Spleen (tissue), 11 donors: ENCODE measurements around the gene NFIC. TPM values are rescaled to one million over a fixed set of nuclear protein-coding genes. Genes with fewer than 3 reads are reported as not detected.

Experiments
- DNase-seq: peaks from one replicate; pipeline ENCODE4 v3.0.0-alpha.2; 2020
- H3K27ac ChIP-seq, 8 donors: fragments of 200-600 bp; sonication (generic) in 7 of 8; 1 replicate in 4 of 8; 2 replicates in 4 of 8; pipeline versions ENCODE4 v1.5.0 to v1.8.0; 2016 to 2021; ENCODE audit warnings: inconsistent platforms in 4 of 8, mild to moderate bottlenecking in 4 of 8, moderate library complexity in 1 of 8
- H3K27me3 ChIP-seq, 7 donors: fragments of 200-600 bp; sonication (generic) in 6 of 7; replicated peaks in 1 of 7; 1 replicate in 4 of 7; 2 replicates in 3 of 7; pipeline versions ENCODE4 v1.5.0 to v1.8.0; 2016 to 2021; ENCODE audit warnings: inconsistent platforms in 3 of 7, mild to moderate bottlenecking in 1 of 7
- H3K36me3 ChIP-seq, 6 donors: fragments of 200-600 bp; sonication (generic) in 5 of 6; 1 replicate in 4 of 6; 2 replicates in 2 of 6; pipeline versions ENCODE4 v1.5.0 to v1.8.0; 2016 to 2021; ENCODE audit warnings: inconsistent platforms in 2 of 6
- H3K4me1 ChIP-seq, 6 donors: fragments of 200-600 bp; sonication (generic) in 5 of 6; 1 replicate in 3 of 6; 2 replicates in 3 of 6; pipeline versions ENCODE4 v1.5.0 to v1.8.0; 2016 to 2021; ENCODE audit warnings: inconsistent platforms in 3 of 6
- H3K4me3 ChIP-seq, 8 donors: fragments of 200-600 bp; sonication (generic) in 7 of 8; 1 replicate in 4 of 8; 2 replicates in 4 of 8; pipeline versions ENCODE4 v1.5.0 to v1.8.0; 2016 to 2021; ENCODE audit warnings: inconsistent platforms in 4 of 8, mild to moderate bottlenecking in 4 of 8, moderate library complexity in 2 of 8
- H3K9me3 ChIP-seq, 8 donors: fragments of 200-600 bp; sonication (generic) in 7 of 8; 1 replicate in 4 of 8; 2 replicates in 4 of 8; pipeline versions ENCODE4 v1.5.0 to v1.8.0; 2016 to 2021; ENCODE audit warnings: inconsistent platforms in 4 of 8
- POLR2A ChIP-seq, 3 donors: fragments of 450-650 bp; IDR thresholded peaks; one replicate each; pipeline ENCODE4 v1.5.1; 2017; ENCODE audit warnings: antibody characterized with exemption in 3 of 3, mild to moderate bottlenecking in 1 of 3
- POLR2AphosphoS5 ChIP-seq, 3 donors: sonication (generic); formaldehyde crosslinking; IDR thresholded peaks; one replicate each; pipeline ENCODE4 v1.5.1; 2017; ENCODE audit warnings: antibody characterized with exemption in 3 of 3
- WGBS, 5 donors: extraction: QIAGEN DNeasy Blood & Tissue Kit in 3 of 5; methylation state at CpG; one replicate each; pipeline versions ENCODE4 v1.1.5 to v1.1.7; 2013 to 2018; 5-methylcytosine and 5-hydroxymethylcytosine counted together
- intact Hi-C: fragments of 100-400 bp; cut with DNase I; formaldehyde crosslinking; loops from one replicate; pipeline ENCODE4 v1.15.0; 2023; ENCODE audit warnings: low total_unique reads
- polyA plus RNA-seq, 3 donors: library from polyadenylated mRNA; stranded (reverse); fragments of 200-250 nt; gene quantifications; one replicate each; pipeline ENCODE4 v1.2.1, GENCODE V29; 2013
- total RNA-seq, 7 donors: library from RNA; depleted of rRNA in 3 of 7; stranded (reverse); fragments of >200 nt in 3 of 7; fragmentation: NEBNext Ultra II Directional in 4 of 7; extraction: Animal tissue kit (Norgen Biotek cat#: 25700) in 4 of 7; gene quantifications; one replicate each; pipeline versions ENCODE4 v1.1.0 to v1.2.1, GENCODE V29; 2016 to 2021
- TF ChIP-seq, protein P1 (sequence below), 11 experiments: fragments of 200-600 bp in 7 of 11; fragments of 450-650 bp in 4 of 11; sonication (generic) in 4 of 11; IDR thresholded peaks in 8 of 11; conservative IDR thresholded peaks in 3 of 11; 1 replicate in 7 of 11; 2 replicates in 4 of 11; pipeline versions ENCODE4 v1.4.0 to v1.8.0; 2016 to 2021; ENCODE audit warnings: antibody characterized with exemption in 11 of 11, inconsistent platforms in 4 of 11, mild to moderate bottlenecking in 1 of 11
- donor health status: healthy with polysubstance abuse.
- donor health status: DM: no; HTN: no; CAD: no; lungs with moderate emphysema.
- donor health status: DM: no; HTN: no; CAD: no.
- donor health status: Bipolar disorder and iron deficiency.
- donor health status: healthy.
- donor health status: DM: no; HTN: no; CAD: no.
- donor health status: DM: yes; HTN: yes; CAD: no.

NFIC gene
- total and polyA plus RNA-seq, 10 donors, result 4.1 to 125 (median 74.4) TPM

GRCh38 chr19:3470500-3471128 is 104.2 kb downstream of the NFIC start:
- TF ChIP-seq, protein P1, sequence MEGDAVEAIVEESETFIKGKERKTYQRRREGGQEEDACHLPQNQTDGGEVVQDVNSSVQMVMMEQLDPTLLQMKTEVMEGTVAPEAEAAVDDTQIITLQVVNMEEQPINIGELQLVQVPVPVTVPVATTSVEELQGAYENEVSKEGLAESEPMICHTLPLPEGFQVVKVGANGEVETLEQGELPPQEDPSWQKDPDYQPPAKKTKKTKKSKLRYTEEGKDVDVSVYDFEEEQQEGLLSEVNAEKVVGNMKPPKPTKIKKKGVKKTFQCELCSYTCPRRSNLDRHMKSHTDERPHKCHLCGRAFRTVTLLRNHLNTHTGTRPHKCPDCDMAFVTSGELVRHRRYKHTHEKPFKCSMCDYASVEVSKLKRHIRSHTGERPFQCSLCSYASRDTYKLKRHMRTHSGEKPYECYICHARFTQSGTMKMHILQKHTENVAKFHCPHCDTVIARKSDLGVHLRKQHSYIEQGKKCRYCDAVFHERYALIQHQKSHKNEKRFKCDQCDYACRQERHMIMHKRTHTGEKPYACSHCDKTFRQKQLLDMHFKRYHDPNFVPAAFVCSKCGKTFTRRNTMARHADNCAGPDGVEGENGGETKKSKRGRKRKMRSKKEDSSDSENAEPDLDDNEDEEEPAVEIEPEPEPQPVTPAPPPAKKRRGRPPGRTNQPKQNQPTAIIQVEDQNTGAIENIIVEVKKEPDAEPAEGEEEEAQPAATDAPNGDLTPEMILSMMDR (IDR thresholded peaks at IDR 0.05 in 8 of 11, conservative IDR thresholded peaks at IDR 0.05 in 3 of 11), result no peak
- TF ChIP-seq POLR2AphosphoS5 (IDR thresholded peaks at IDR 0.05) (peak in 1 of 3 donors; percentile 22), POLR2A (IDR thresholded peaks at IDR 0.05) (no peak)
- no peak for DNase-seq
- Histone ChIP-seq H3K4me1 (peaks cover 0 to 42% (median 11%) of the 10 kb centered on the region in 6 donors), H3K27ac (no peak overlapping the region), H3K4me3 (no peak overlapping the region), H3K36me3 (peaks cover 0 to 11% (median 0%) of the 10 kb centered on the region in 6 donors), H3K9me3 (no peaks in the 10 kb centered on the region), H3K27me3 (peaks cover 0 to 18% (median 0%) of the 10 kb centered on the region in 7 donors)
- 69 to 79% (median 77%) methylated on average over 11 of the region's 11 CpGs for WGBS, 5 donors
- intact Hi-C loops, result loop anchor here (5.0 kb wide), 2 partner anchors 143 to 163 kb away; no protein-coding TSS in a partner anchor

DNA sequence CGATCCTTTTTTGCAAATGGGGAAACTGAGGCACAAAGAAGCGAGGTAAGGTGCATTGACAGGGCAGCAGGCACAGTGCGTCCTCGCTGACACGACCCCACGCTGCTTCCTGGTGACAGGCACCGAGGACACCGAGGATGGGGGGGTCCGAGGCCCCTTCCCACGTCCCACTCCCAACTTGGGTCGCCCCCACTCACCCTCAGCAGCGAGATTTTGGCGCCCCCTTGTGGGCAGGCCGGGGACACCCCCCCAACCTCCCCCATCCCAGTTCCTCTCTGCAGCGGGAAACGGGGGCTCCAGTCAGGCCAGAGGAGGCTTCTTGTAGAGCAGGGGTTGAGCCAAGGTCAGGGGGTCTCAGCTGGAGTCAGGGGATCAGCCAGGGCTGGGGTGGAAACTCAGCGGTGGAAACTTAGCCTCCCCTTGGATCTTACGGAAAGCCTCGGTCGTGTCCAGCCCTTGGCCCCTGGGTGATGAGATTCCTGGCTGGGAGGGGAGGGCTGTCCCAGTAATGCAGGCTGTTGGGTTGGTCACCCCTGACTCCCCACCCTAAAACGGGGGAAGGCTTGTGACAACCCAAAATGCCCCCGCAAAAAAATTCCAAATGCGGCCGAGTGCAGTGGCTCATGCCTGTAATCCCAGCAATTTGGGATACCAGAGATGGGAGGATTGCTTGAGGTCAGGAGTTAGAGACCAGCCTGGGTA is 105.7 kb downstream of the NFIC start:
- TF ChIP-seq POLR2AphosphoS5 (IDR thresholded peaks at IDR 0.05) (peak in 2 of 3 donors; percentile 28 to 50), POLR2A (IDR thresholded peaks at IDR 0.05) (no peak)
- TF ChIP-seq, protein P1 (IDR thresholded peaks at IDR 0.05 in 8 of 11, conservative IDR thresholded peaks at IDR 0.05 in 3 of 11), result peak in 10 of 11 experiments; percentile 42 to 79 (median 68)
- intact Hi-C loops, result loop anchor here (5.0 kb wide), 2 partner anchors 145 to 165 kb away; no protein-coding TSS in a partner anchor
- no peak for DNase-seq
- Histone ChIP-seq H3K4me1 (peaks cover 0 to 42% (median 11%) of the 10 kb centered on the region in 6 donors), H3K36me3 (no peaks in the 10 kb centered on the region), H3K4me3 (no peak overlapping the region), H3K9me3 (no peaks in the 10 kb centered on the region), H3K27ac (no peak overlapping the region), H3K27me3 (peaks cover 0 to 26% (median 0%) of the 10 kb centered on the region in 7 donors)
- WGBS, 5 donors, result 35 to 64% (median 43%) methylated on average over 14 to 24 of the region's 24 CpGs

GRCh38 chr19:3474010-3474409 is 107.6 kb downstream of the NFIC start:
- Histone ChIP-seq H3K4me1 (peaks cover 0 to 37% (median 13%) of the 10 kb centered on the region in 6 donors), H3K27ac (no peak overlapping the region), H3K9me3 (no peaks in the 10 kb centered on the region), H3K36me3 (no peaks in the 10 kb centered on the region), H3K4me3 (no peak overlapping the region), H3K27me3 (peaks cover 0 to 28% (median 0%) of the 10 kb centered on the region in 7 donors)
- 87 to 90% (median 88%) methylated on average over 8 of the region's 8 CpGs for WGBS, 5 donors
- intact Hi-C loops, result loop anchor here (5.0 kb wide), 2 partner anchors 147 to 167 kb away; no protein-coding TSS in a partner anchor
- TF ChIP-seq, protein P1 (IDR thresholded peaks at IDR 0.05 in 8 of 11, conservative IDR thresholded peaks at IDR 0.05 in 3 of 11), result no peak
- TF ChIP-seq POLR2AphosphoS5 (IDR thresholded peaks at IDR 0.05), result no peak
- no peak for TF ChIP-seq POLR2A (IDR thresholded peaks at IDR 0.05)
- no peak for DNase-seq

- H3K4me1 ChIP-seq, result peaks cover 0 to 37% (median 13%) of the 10 kb centered on the region in 6 donors
- no peak overlapping the region for H3K27ac ChIP-seq
- peaks cover 0 to 34% (median 0%) of the 10 kb centered on the region in 7 donors for H3K27me3 ChIP-seq
- intact Hi-C loops, result loop anchor here (5.0 kb wide), 2 partner anchors 147 to 167 kb away; no protein-coding TSS in a partner anchor
- DNase-seq, result no peak
- H3K36me3 ChIP-seq, result no peaks in the 10 kb centered on the region
- WGBS, 5 donors, result 70 to 84% (median 74%) methylated on average over 2 of the region's 2 CpGs
- no peaks in the 10 kb centered on the region for H3K9me3 ChIP-seq
- H3K4me3 ChIP-seq, result no peak overlapping the region
- TF ChIP-seq POLR2AphosphoS5 (IDR thresholded peaks at IDR 0.05) (no peak), POLR2A (IDR thresholded peaks at IDR 0.05) (no peak)
- TF ChIP-seq, protein P1 (IDR thresholded peaks at IDR 0.05 in 8 of 11, conservative IDR thresholded peaks at IDR 0.05 in 3 of 11), result no peak
Observed at GRCh38 chr19:3474614-3475013, 108.2 kb downstream of the NFIC start.
